HepG2 (cell line): Measurements from ENCODE around the gene AKAP10.
"Not testable (repeated sequence)": the region's sequence is repeated elsewhere in the genome, so short reads cannot be mapped to it uniquely, and the experiment has no call there.

Experiments
- HMG20A ChIP-seq: IDR thresholded peaks from 2 replicates; pipeline ENCODE4 v1.6.1; 2016; ENCODE audit warnings: borderline replicate concordance
- KLF16 ChIP-seq, 2 experiments: sonication (generic) in 1 of 2; formaldehyde crosslinking in 1 of 2; IDR thresholded peaks; 2 replicates each; pipeline versions ENCODE4 v1.6.1 to v1.8.0; 2016 to 2023; ENCODE audit warnings: missing genetic modification reagents in 2 of 2, missing compliant biosample characterization in 1 of 2
- ZNF567 ChIP-seq: sonication (generic); formaldehyde crosslinking; IDR thresholded peaks from 2 replicates; pipeline ENCODE4 v1.8.1; 2023; ENCODE audit warnings: mild to moderate bottlenecking, missing genetic modification reagents, borderline replicate concordance

- TF ChIP-seq ZNF567 (CRISPR knock-in tag); KLF16 (CRISPR knock-in tag; IDR thresholded peaks at IDR 0.05); HMG20A: not testable (repeated sequence)
These were observed 87.6 kb downstream of the AKAP10 start for GRCh38 chr17:19890001-19890400.
